GM21723 (cell line): Measurements from ENCODE around the gene KMT2C.
"Not testable (repeated sequence)": the region's sequence is repeated elsewhere in the genome, so short reads cannot be mapped to it uniquely, and the experiment has no call there.

ENCODE experiments used
- ATAC-seq: cut with Tn5 transposase; IDR thresholded peaks from one replicate; pipeline ENCODE4 v1.9.1; 2021; ENCODE audit warnings: mild to moderate bottlenecking, moderate library complexity; ENCODE audit not compliant: unreplicated experiment

Gene KMT2C

DNA sequence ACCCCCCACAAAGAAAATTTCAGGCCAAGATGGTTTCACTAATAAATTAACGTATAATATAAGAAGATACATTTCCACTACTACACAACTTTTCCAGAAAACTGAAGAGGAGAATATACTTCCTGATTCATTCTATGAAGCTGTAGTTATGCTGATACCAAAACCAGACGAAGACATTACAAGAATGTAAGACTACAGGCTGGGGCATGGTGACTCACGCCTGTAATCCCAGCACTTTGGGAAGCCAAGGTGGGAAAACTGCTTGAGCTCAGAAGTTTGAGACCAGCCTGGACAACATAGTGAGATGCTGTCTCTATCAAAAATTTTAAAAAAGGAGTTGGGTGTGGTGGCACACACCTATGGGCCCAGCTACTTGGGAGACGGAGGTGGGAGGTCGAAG, 201.4 kb downstream of the KMT2C start:
- not testable (repeated sequence) for ATAC-seq

DNA sequence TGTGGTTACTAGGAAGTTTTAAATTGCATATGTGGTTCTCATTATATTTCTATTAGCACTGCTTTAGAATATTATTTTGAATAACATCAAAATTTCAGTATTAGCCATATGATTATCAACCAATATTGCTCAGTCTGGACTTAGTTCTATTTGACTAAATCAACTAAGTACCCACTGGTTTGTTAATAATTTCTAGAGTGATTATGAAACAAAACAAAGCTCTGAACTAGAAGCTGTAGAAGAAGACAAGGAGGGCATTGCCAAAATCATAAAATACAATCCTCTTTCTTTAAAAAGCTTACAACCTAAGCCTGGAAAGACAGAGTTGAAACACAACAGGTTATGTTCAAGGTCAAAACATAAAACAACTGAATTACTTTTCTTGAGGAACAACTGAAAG, 204.7 kb downstream of the KMT2C start:
- no peak for ATAC-seq

DNA sequence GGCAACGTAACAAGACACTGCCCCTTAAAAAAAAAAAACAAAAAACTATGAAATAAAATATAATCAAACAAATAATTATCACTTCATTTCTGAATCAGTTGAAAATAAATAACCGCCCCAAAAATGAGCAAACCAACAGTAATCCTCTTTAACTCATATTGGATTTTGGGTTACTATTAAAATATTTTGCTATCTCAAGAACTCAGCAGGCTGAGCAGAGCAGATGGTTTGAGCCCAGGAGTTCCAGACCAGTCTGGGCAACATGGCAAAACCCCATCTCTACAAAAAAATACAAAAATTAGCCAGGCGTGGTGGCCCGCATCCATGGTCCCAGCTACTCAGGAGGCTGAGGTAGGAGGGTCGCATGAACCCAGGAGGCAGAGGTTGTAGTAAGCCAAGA, 216.2 kb downstream of the KMT2C start:
- ATAC-seq, result not testable (repeated sequence)

DNA sequence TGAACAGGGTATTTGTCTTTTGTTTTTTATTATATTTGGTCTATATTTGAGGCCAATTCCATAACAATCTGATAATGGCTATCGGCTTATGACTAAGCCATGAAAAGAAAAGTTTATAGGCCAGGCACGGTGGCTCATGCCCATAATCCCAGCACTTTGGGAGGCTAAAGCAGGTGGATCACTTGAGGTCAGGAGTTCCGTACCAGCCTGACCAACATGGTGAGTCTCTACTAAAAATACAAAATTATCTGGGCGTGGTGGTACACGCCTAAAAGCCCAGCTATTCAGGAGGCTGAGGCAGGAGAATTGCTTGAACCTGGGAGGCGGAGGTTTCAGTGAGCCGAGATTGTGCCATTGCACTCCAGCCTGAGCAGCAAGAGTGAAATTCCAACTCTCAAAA, 227.0 kb downstream of the KMT2C start:
- ATAC-seq, result not testable (repeated sequence)

DNA sequence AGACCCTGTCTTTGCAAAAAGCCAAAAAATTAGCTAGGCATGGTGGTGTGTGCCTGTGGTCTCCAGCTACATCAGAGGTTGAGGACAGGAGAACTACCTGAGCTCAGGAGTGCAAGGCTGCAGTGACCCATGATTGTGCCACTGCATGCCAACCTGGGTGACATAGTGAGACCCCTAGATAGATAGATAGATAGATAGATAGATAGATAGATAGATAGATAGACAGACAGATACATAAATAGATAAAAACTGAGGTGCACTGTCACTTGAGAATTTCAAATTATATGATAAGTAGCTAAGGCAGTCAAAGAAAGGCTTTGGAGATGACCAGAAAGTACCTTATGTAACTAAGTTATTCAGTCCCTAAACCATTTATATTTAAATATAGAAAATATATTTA, 231.4 kb downstream of the KMT2C start:
- ATAC-seq, result not testable (repeated sequence)

DNA sequence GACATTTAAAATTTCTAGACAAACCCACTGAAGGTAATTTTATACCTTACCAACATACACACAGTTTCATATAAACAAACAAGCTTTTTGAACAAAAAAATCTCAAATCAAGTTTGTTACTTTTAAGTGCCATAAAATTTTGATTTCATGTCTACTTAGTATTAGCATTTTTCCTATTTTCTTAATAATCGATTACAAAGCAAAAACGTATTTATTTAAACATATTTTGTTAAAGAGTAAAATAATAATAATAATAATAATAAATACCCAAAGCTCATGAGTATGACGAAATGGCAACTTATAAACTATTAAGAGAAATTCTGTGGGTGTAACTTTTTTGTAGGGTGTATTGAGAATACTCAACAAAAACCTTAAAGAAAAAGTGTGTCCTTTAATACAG, 232.7 kb downstream of the KMT2C start:
- ATAC-seq, result no peak

DNA sequence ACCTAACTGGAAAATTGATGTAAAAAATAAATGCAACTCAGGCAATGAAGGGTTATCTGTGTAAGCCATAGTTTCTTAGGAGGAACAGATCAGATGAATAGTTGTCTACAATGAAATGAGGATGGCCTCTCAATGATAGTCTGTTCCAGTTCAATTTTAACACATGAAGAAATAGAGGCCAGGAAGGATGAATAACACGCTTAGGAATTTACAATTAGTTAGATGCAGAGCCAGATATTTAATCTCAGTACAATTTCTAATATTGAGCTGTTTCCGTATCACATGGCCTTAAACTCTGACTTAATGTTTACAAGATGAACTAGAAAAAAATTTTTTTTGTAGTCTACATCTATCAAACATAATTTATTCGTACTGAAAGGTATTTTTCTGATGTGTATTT, 233.7 kb downstream of the KMT2C start:
- no peak for ATAC-seq

DNA sequence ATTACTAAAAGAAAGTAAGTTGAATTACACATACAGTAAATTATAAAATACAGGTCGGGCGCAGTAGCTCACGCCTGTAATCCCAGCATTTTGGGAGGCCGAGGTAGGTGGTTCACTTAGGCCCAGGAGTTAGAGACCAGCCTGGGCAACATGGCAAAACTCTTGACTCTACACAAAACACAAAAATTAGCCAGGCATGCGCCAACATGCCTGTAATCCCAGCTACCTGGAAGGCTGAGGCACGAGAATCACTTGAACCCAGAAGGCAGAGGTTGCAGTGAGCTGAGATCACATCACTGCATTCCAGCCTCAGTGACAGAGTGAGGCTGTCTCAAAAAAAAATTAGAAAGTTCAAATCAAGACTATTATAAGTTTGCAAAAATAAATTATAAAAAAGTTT, 235.4 kb downstream of the KMT2C start:
- ATAC-seq, result no peak

DNA sequence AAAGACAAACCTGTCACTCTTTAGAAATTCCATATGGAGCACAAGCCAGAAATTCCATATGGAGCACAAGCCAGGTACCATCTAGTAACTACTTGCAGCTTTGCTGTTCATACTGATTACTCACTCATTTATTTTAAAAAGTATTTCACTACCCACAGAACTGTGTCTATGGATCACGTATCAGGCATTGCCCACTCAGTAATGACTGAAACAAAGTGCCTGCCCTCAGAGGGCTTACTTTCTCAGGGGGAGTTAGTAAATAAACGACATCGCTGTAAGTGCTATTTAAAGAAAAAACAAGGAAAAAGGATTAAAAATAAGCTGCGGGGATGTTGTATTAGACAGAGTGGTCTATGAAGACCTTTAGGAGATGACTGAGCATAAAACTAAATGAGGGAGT, 239.4 kb downstream of the KMT2C start:
- ATAC-seq, result no peak

DNA sequence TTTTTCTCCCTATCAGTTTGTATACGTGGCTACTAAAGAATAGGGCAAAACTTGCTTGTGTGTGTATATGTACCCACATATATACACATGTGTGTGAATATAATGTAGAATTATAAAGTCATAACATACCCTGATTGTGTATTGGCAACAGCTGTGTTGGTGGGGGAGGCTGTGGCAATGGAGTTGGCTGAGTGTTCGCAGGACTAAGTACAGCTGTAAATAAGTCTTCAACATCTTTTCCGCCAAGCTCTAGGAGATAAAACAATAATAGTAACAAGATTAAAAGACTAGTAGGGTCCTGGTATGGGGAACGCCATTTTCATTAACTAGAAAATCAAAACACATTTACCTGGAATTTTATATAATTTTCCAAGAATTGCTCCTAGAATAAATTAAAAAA, 241.9 kb downstream of the KMT2C start:
- no peak for ATAC-seq

DNA sequence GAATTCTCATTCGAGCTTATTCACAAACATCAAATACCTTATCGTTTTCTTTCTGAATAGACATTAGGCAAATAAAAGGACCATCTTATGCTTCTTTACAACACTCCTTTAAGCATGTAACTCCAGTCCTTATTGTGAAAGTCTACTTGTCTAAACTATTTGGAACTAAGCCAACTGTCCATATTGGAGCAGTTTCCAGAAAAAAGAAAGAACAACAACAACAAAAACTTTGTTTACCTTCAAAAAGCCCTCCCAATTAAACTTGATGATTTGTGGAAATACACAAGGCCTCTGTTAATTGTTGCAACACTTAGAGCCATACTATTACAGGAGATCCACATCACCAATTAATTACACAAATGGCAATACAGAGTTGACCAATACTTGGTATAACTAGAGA, 246.7 kb downstream of the KMT2C start:
- no peak for ATAC-seq

DNA sequence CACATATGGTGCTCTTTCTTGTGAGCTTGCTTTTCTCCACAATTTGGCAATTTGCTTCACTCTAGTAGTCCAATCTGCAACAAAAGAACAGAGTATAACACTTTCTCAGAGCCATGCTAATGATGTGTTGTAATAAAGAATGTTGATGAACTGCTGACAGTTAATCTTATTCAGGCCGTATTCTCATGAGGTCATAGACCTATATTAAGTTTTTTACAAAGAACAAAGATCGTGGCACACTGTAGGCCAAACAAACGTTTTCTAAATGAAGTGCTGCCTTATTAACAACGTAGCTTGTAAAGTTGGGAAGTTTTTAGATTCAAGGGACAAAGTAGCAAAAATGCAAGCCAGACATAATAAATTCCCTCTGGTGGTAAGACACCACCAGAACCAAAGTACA, 250.2 kb downstream of the KMT2C start:
- no peak for ATAC-seq

DNA sequence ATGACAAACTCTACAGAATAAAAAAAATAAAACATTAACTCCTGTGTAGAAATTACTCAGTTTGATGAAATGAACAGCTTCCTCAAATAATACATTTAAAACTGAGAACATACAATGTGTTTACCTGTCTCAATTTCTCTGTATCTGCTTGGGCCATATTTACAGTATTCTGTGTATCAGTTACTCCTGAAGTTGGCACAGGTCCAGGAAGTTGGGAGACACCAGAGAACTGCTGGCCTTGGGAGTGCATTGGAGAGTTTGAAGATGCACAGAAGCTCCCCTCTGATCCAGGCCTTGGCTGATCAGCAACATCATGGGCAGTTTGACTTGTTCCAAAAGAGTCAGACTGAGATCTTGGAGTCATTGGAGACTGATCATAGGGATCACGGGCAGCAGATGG, 255.2 kb downstream of the KMT2C start:
- no peak for ATAC-seq

DNA sequence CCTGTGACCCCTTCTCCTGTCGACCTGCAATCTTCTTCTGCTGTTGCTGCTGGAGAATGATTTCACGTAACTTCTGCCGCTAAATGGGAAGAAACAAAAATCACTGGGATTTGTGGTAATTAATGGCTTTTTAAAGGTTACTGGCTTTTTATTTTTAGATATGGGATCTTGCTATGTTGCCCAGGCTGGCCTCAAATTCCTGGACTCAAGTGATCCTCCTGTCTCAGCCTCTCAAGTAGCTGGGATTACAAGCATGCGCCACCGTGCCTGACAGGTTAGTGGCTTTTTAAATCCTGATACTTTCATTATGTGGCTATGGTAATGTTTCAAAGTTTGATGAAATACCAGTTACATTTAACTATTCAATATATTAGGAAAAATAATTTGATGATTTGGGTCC, 255.8 kb downstream of the KMT2C start:
- no peak for ATAC-seq

DNA sequence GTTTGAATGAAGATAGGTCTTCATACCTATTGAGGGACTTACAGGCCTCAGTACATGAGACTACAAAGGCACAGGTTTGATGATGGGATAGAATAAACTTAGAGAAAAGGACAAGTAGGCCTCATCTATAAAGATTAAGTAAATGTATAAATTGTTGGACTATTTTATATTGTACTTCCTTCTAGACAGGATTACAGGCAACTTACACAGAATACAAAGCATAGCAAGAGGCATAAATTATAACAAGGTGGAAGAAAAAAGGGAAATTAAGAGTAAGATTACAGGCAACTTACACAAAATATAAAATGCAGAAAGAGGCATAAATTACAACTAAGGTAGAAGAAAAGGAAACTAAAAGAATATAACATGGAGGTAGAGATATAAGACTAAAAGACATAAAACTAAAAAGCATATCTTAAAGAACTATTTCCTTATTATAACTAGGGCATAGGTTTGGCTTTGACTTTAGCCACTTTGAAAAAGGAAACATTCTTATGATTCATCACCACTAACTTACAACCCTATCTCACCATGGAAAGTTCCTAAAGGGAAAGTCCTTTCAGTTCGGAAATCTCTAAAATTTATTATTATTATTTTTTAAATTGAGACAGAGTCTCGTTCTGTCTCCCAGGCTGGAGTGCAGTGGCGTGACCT, 257.3 kb downstream of the KMT2C start:
- ATAC-seq, result no peak

DNA sequence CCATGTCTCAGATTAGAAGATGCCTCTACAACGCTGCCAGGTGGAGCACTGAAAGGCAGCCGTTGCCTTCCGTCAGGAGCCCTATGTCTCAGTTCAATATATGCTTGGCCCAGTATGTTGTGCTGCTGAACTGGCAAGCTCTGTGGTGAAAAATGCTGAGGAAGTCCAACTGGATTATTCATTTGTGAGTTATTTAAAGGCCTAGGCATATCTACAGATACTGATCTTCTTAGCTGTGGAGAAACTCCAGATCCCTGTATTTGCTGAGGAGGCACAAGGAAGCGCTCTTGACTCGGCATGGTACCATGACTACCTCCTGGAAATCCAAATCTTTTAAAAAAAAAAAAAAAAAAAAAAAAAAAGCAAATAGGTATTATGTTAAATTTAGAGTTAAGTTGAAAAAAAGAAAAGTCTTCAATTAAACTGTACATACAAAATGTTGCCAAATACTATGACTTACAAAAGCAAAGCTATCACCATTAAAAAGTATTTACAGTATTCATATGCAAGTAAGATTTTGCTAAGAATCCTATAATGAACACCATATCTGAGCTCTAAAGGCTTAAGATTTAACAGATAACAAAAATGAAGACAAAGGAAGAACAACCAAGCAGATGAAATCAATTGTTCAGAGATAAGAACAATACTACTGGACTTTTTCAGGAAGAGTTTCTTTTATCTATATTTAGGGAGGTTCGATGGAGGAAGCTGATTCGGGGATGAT, 258.0 kb downstream of the KMT2C start:
- no peak for ATAC-seq

DNA sequence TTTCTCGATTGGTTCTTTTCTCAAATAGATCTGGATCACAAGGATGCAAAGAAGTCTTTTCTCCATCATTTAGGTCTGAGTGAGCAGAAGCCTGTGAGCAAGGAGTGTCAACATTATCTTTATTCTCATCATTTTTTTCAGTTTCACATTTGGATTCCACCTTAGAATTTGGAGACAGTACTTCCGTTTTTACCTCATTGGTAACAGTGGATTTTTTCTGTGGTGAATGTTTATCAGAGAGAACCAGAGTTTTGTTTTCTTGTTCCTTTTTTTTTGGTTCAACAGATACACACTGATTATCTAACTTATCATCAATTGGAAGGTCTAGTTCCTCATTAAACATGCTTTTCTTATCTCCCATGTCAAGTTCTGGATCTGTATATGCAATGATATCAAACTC, 259.0 kb downstream of the KMT2C start:
- ATAC-seq, result peak; percentile 75

DNA sequence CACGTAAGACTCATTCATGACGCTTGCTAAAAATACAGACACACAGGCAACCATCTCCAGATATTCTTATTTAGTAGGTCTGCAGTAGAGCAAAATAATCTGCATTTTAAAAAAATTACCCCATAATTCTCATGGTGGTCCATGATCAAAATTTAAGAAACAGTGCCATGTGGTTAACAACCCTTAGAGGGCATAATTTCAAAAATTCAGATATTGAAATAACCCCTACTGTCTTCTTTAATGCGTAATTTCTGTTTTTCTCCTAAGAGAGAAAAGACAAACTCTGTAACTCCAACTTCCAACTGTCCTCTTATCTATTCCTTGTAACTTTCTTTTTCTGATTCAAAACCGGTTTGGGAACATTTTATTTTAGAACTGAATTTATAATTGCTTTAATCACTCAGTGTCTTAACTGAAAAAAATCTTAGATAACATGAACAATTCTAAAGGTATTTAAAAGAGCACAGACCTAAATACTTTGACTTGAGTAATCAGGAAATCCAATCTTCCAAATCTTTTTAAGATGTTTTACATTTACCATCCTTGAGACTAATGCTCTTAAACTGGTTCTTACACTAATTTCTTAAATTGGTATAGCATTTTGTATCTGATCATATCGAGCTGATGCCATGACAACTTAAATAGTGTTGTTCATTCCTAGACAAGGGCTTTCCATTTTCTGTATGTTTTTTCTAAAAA, 262.3 kb downstream of the KMT2C start:
- ATAC-seq, result no peak

DNA sequence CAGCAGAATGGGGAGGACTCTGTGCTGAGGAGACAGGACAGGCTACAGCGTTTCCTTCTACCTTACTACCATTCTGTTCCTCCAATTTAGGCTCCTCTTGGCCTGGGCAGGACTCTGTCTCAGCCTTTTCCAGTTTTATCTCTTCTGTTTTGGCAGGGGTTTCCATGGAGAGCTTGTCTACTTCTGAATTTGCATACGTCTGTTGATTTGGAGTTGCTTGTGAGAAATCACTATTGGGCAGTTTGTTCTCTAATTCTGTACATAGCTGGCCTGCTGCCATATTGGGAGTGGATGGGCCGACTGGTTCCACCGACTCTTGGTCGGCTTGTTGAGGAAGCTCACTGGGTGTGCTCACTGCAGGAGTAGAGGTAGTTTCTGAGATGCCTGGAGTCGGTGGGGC, 273.5 kb downstream of the KMT2C start:
- ATAC-seq, result no peak

DNA sequence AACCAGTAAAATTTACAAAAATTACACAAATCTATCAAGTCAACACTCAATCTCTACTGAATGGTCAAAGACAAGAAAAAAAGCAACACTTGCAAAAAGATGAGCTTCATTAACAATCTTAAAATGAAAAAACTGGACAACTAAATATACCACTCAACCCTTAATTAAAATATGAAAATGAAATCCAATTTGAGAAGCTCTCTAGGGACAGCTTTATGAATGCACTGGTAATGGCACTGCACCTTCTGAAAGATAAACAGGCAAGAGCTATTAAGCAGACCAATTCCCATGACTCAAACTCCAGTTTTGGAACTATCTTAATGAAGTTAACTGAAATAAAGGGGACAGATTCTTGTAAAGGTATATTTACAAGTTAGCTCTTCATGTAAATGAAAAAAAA, 274.6 kb downstream of the KMT2C start:
- no peak for ATAC-seq

DNA sequence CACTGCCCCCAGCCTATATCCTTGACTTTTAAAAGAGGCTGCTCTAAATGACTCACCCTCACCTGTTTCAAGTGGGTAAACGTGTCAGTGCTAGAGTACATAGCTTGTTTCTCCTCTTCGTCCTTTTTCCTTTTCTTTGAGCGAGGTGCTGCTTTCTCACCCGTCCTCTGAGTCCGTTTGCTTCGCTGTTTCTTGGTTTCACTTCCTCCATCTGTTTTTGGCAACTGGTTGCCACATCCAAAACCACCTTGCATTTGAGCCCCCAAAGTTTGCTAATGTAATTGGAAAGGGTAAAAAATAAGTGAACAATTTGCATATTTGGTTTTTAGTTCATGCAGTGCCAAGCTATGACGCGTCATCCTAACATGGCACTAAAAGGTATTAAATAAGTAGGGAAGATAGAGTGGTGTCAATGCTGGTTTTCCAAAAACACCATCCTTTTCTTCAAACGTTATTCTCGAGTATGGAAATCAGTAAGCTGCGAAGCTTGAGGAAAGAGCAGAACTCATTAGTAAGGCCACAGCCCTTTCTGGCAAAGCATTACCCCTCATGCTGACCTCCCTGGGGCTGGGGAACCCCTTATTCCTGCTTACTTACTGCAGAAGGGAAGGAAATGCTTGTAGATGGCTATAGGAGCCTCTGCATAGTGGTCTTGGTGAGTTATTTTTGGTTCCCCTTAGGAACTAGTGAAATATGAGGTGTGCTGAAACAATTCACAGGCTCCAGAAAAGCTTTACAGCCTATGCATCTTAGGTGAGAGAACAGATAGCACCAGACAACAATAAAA, 276.8 kb downstream of the KMT2C start:
- ATAC-seq, result peak; percentile 91
